ENCODE data around the gene ATP1B1.

ATP1B1 gene

DNA sequence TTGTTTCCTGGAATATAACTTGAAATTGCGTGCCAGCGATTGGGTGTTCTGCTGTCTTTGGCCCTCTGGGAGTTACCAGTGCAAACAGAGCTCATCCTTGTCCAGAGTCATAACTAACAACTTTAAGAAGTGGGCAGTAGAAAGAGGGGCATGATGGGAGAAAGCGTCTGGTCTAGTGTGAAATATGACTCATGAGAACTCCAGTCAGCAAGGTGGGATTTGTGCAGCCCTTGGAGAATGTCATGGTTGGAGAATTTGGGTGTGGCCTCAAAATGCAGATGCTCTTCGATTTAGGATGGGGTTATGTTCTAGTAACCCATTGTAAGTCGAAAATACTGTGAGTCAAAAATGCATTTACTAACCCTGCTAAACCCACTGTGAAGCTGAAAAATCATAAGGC is 12.9 kb downstream of the ATP1B1 start:
- no peaks in the 10 kb centered on the region for H3K79me1 ChIP-seq (ENCODE audit: low read depth, low read length)
- H2BK5ac ChIP-seq (ENCODE audit: low read length), result no peak overlapping the region
- no peaks in the 10 kb centered on the region for H3K9me3 ChIP-seq (replicated peaks in 1 of 2; ENCODE audit: control insufficient read depth in 2 of 2, insufficient read depth in 1 of 2, low read depth in 1 of 2, low read length in 2 of 2)
- H3K4ac ChIP-seq (ENCODE audit: low read length), result no peak overlapping the region
- H2BK120ac ChIP-seq (ENCODE audit: low read depth, low read length), result no peak overlapping the region
- WGBS, 2 donors (ENCODE audit: extremely low coverage in 2 of 2, insufficient read length in 2 of 2, insufficient replicate concordance in 1 of 2), result no CpG with 5 or more reads among the region's 5 CpGs
- no peak overlapping the region for H2BK15ac ChIP-seq (ENCODE audit: low read length)
- H2AK5ac ChIP-seq (ENCODE audit: low read depth, low read length), result no peak overlapping the region
- H3K4me1 ChIP-seq (ENCODE audit: control insufficient read depth in 2 of 2, insufficient read depth in 1 of 2, low read depth in 1 of 2, low read length in 2 of 2), result peaks cover 5 to 6% of the 10 kb centered on the region in 2 donors
- no peak overlapping the region for H4K91ac ChIP-seq (ENCODE audit: low read depth, low read length, poor library complexity)
- H3K4me2 ChIP-seq (ENCODE audit: insufficient read depth, low read length, poor library complexity, severe bottlenecking), result no peak overlapping the region
- H3K18ac ChIP-seq (ENCODE audit: low read length), result no peak overlapping the region
- no peaks in the 10 kb centered on the region for H3K27me3 ChIP-seq (ENCODE audit: control insufficient read depth in 3 of 3, insufficient read depth in 3 of 3, low read depth in 1 of 3, low read length in 3 of 3)
- H3K4me3 ChIP-seq (ENCODE audit: low read length in 2 of 2), result no peak overlapping the region
- H3K36me3 ChIP-seq (replicated peaks in 1 of 2; ENCODE audit: control insufficient read depth in 2 of 2, insufficient read depth in 2 of 2, low read length in 2 of 2), result peaks cover 13 to 29% of the 10 kb centered on the region in 2 donors
- no peak overlapping the region for H3K9ac ChIP-seq (ENCODE audit: low read depth, low read length, poor library complexity)
- no peak overlapping the region for H4K8ac ChIP-seq (ENCODE audit: low read depth, low read length)
- no peak overlapping the region for H2AFZ ChIP-seq (ENCODE audit: low read length)
- no peak overlapping the region for H2BK12ac ChIP-seq (ENCODE audit: low read length)
- DNase-seq (ENCODE audit: low spot score), result no peak
- no peak overlapping the region for H3K14ac ChIP-seq (ENCODE audit: low read length)
- no peak overlapping the region for H3K23ac ChIP-seq (ENCODE audit: low read depth, low read length, poor library complexity)
- H3K27ac ChIP-seq (replicated peaks; ENCODE audit: low read length), result no peak overlapping the region

DNA sequence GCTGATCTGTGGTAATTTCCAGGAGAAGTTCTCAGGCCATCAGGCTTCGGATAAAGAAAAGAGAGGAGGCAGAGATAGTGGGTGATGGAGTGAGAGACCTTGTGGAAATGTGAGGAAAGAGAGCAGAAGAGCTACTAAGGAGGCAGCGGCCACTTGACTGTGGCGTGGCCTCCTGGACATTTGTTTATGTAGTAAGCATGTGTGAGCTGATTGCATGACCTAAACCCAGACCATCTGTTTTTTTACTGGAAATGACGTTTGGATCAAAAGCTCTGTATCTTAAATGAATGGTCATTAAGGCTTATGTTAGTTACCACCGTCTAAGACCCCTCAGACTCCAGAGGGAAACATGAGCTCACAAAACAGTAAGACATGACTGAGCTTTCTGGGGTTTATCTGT is 13.6 kb downstream of the ATP1B1 start:
- no peak overlapping the region for H3K23ac ChIP-seq (ENCODE audit: low read depth, low read length, poor library complexity)
- H2AFZ ChIP-seq (ENCODE audit: low read length), result no peak overlapping the region
- H4K91ac ChIP-seq (ENCODE audit: low read depth, low read length, poor library complexity), result no peak overlapping the region
- no peak overlapping the region for H2AK5ac ChIP-seq (ENCODE audit: low read depth, low read length)
- no peak overlapping the region for H2BK15ac ChIP-seq (ENCODE audit: low read length)
- no peak overlapping the region for H2BK120ac ChIP-seq (ENCODE audit: low read depth, low read length)
- no peaks in the 10 kb centered on the region for H3K9me3 ChIP-seq (replicated peaks in 1 of 2; ENCODE audit: control insufficient read depth in 2 of 2, insufficient read depth in 1 of 2, low read depth in 1 of 2, low read length in 2 of 2)
- H3K14ac ChIP-seq (ENCODE audit: low read length), result no peak overlapping the region
- no peak overlapping the region for H2BK12ac ChIP-seq (ENCODE audit: low read length)
- no peaks in the 10 kb centered on the region for H3K27me3 ChIP-seq (ENCODE audit: control insufficient read depth in 3 of 3, insufficient read depth in 3 of 3, low read depth in 1 of 3, low read length in 3 of 3)
- DNase-seq (ENCODE audit: low spot score), result no peak
- no peak overlapping the region for H3K18ac ChIP-seq (ENCODE audit: low read length)
- no peak overlapping the region for H2BK5ac ChIP-seq (ENCODE audit: low read length)
- peaks cover 13 to 30% of the 10 kb centered on the region in 2 donors for H3K36me3 ChIP-seq (replicated peaks in 1 of 2; ENCODE audit: control insufficient read depth in 2 of 2, insufficient read depth in 2 of 2, low read length in 2 of 2)
- no peak overlapping the region for H3K9ac ChIP-seq (ENCODE audit: low read depth, low read length, poor library complexity)
- H4K8ac ChIP-seq (ENCODE audit: low read depth, low read length), result no peak overlapping the region
- H3K4me1 ChIP-seq (ENCODE audit: control insufficient read depth in 2 of 2, insufficient read depth in 1 of 2, low read depth in 1 of 2, low read length in 2 of 2), result peaks cover 5 to 6% of the 10 kb centered on the region in 2 donors
- H3K4ac ChIP-seq (ENCODE audit: low read length), result no peak overlapping the region
- H3K27ac ChIP-seq (replicated peaks; ENCODE audit: low read length), result no peak overlapping the region
- no CpG with 5 or more reads among the region's 5 CpGs for WGBS, 2 donors (ENCODE audit: extremely low coverage in 2 of 2, insufficient read length in 2 of 2, insufficient replicate concordance in 1 of 2)
- no peak overlapping the region for H3K4me3 ChIP-seq (ENCODE audit: low read length in 2 of 2)
- no peak overlapping the region for H3K4me2 ChIP-seq (ENCODE audit: insufficient read depth, low read length, poor library complexity, severe bottlenecking)
- H3K79me1 ChIP-seq (ENCODE audit: low read depth, low read length), result no peaks in the 10 kb centered on the region

GRCh38 chr1:169121146-169121923 is 14.8 kb downstream of the ATP1B1 start:
- Histone ChIP-seq H3K79me1 (ENCODE audit: low read depth, low read length) (no peaks in the 10 kb centered on the region), H3K4ac (ENCODE audit: low read length) (no peak overlapping the region), H3K4me1 (ENCODE audit: control insufficient read depth in 2 of 2, insufficient read depth in 1 of 2, low read depth in 1 of 2, low read length in 2 of 2) (no peaks in the 10 kb centered on the region), H4K91ac (ENCODE audit: low read depth, low read length, poor library complexity) (no peak overlapping the region), H2BK5ac (ENCODE audit: low read length) (no peak overlapping the region), H3K23ac (ENCODE audit: low read depth, low read length, poor library complexity) (no peak overlapping the region), H3K14ac (ENCODE audit: low read length) (no peak overlapping the region), H3K9ac (ENCODE audit: low read depth, low read length, poor library complexity) (no peak overlapping the region), H2BK120ac (ENCODE audit: low read depth, low read length) (no peak overlapping the region), H3K27ac (replicated peaks; ENCODE audit: low read length) (no peak overlapping the region), H2BK15ac (ENCODE audit: low read length) (no peak overlapping the region), H2BK12ac (ENCODE audit: low read length) (no peak overlapping the region), H2AFZ (ENCODE audit: low read length) (no peak overlapping the region), H3K4me2 (ENCODE audit: insufficient read depth, low read length, poor library complexity, severe bottlenecking) (no peak overlapping the region), H3K18ac (ENCODE audit: low read length) (no peak overlapping the region), H4K8ac (ENCODE audit: low read depth, low read length) (no peak overlapping the region), H3K9me3 (replicated peaks in 1 of 2; ENCODE audit: control insufficient read depth in 2 of 2, insufficient read depth in 1 of 2, low read depth in 1 of 2, low read length in 2 of 2) (no peaks in the 10 kb centered on the region), H3K27me3 (ENCODE audit: control insufficient read depth in 3 of 3, insufficient read depth in 3 of 3, low read depth in 1 of 3, low read length in 3 of 3) (no peaks in the 10 kb centered on the region), H3K4me3 (ENCODE audit: low read length in 2 of 2) (no peak overlapping the region), H3K36me3 (replicated peaks in 1 of 2; ENCODE audit: control insufficient read depth in 2 of 2, insufficient read depth in 2 of 2, low read length in 2 of 2) (peaks cover 11 to 37% of the 10 kb centered on the region in 2 donors), H2AK5ac (ENCODE audit: low read depth, low read length) (no peak overlapping the region)
- no peak for DNase-seq (ENCODE audit: low spot score)
- no CpG with 5 or more reads among the region's 6 CpGs for WGBS, 2 donors (ENCODE audit: extremely low coverage in 2 of 2, insufficient read length in 2 of 2, insufficient replicate concordance in 1 of 2)

- Histone ChIP-seq H3K9ac (ENCODE audit: low read depth, low read length, poor library complexity) (no peak overlapping the region), H2BK12ac (ENCODE audit: low read length) (no peak overlapping the region), H3K27me3 (ENCODE audit: control insufficient read depth in 3 of 3, insufficient read depth in 3 of 3, low read depth in 1 of 3, low read length in 3 of 3) (no peaks in the 10 kb centered on the region), H3K4me2 (ENCODE audit: insufficient read depth, low read length, poor library complexity, severe bottlenecking) (no peak overlapping the region), H3K4ac (ENCODE audit: low read length) (no peak overlapping the region), H2BK15ac (ENCODE audit: low read length) (no peak overlapping the region), H2AFZ (ENCODE audit: low read length) (no peak overlapping the region), H3K79me1 (ENCODE audit: low read depth, low read length) (no peaks in the 10 kb centered on the region), H3K9me3 (replicated peaks in 1 of 2; ENCODE audit: control insufficient read depth in 2 of 2, insufficient read depth in 1 of 2, low read depth in 1 of 2, low read length in 2 of 2) (no peaks in the 10 kb centered on the region), H3K27ac (replicated peaks; ENCODE audit: low read length) (no peak overlapping the region), H3K14ac (ENCODE audit: low read length) (no peak overlapping the region), H3K18ac (ENCODE audit: low read length) (no peak overlapping the region), H3K4me1 (ENCODE audit: control insufficient read depth in 2 of 2, insufficient read depth in 1 of 2, low read depth in 1 of 2, low read length in 2 of 2) (no peaks in the 10 kb centered on the region), H2BK5ac (ENCODE audit: low read length) (no peak overlapping the region), H2AK5ac (ENCODE audit: low read depth, low read length) (no peak overlapping the region), H4K8ac (ENCODE audit: low read depth, low read length) (no peak overlapping the region), H3K23ac (ENCODE audit: low read depth, low read length, poor library complexity) (no peak overlapping the region), H2BK120ac (ENCODE audit: low read depth, low read length) (no peak overlapping the region), H3K36me3 (replicated peaks in 1 of 2; ENCODE audit: control insufficient read depth in 2 of 2, insufficient read depth in 2 of 2, low read length in 2 of 2) (peaks cover 8 to 47% of the 10 kb centered on the region in 2 donors), H3K4me3 (ENCODE audit: low read length in 2 of 2) (no peak overlapping the region), H4K91ac (ENCODE audit: low read depth, low read length, poor library complexity) (no peak overlapping the region)
- no CpG with 5 or more reads among the region's 6 CpGs for WGBS, 2 donors (ENCODE audit: extremely low coverage in 2 of 2, insufficient read length in 2 of 2, insufficient replicate concordance in 1 of 2)
- DNase-seq (ENCODE audit: low spot score), result no peak
These were observed 16.5 kb downstream of the ATP1B1 start for GRCh38 chr1:169122976-169123375.

All from neuronal stem cell (in vitro differentiated cells).